GM12878 (cell line): ENCODE data around the gene FLOT1.

Source experiments
- EP300 ChIP-seq, 2 experiments: fragments of 150-350 bp in 1 of 2; IDR thresholded peaks; 2 replicates each; pipeline ENCODE4 v1.6.1; 2011 to 2012; ENCODE audit warnings: low read depth in 2 of 2, low read length in 2 of 2, borderline replicate concordance in 1 of 2, improper control_type of control experiment in 1 of 2, inconsistent platforms in 1 of 2; ENCODE audit not compliant: control insufficient read depth in 1 of 2
- FOS ChIP-seq: IDR thresholded peaks from 3 replicates; pipeline ENCODE4 v1.6.1; 2011; ENCODE audit warnings: borderline replicate concordance; ENCODE audit not compliant: insufficient read length; ENCODE audit errors: extremely low read depth
- MYB ChIP-seq: fragments of 150-350 bp; IDR thresholded peaks from 2 replicates; pipeline ENCODE4 v1.6.1; 2014; ENCODE audit warnings: mild to moderate bottlenecking, low read depth, low read length, borderline replicate concordance
- TF ChIP-seq, protein P1 (sequence below): IDR thresholded peaks from 2 replicates; pipeline ENCODE4 v1.6.1; 2011; ENCODE audit warnings: borderline replicate concordance, low read depth, mild to moderate bottlenecking, moderate library complexity, mixed read lengths, low read length; ENCODE audit not compliant: insufficient read depth; ENCODE audit errors: extremely low read length
- TF ChIP-seq, protein P2 (sequence below), 3 experiments: IDR thresholded peaks in 2 of 3; conservative IDR thresholded peaks in 1 of 3; 2 replicates each; pipeline ENCODE4 v1.5.1; 2011; ENCODE audit warnings: low read depth in 3 of 3, low read length in 3 of 3, mild to moderate bottlenecking in 3 of 3, control low read depth in 2 of 3, moderate library complexity in 2 of 3, inconsistent platforms in 1 of 3, mixed read lengths in 1 of 3; ENCODE audit not compliant: control insufficient read depth in 2 of 3, insufficient read depth in 1 of 3; ENCODE audit errors: extremely low read depth in 1 of 3

DNA sequence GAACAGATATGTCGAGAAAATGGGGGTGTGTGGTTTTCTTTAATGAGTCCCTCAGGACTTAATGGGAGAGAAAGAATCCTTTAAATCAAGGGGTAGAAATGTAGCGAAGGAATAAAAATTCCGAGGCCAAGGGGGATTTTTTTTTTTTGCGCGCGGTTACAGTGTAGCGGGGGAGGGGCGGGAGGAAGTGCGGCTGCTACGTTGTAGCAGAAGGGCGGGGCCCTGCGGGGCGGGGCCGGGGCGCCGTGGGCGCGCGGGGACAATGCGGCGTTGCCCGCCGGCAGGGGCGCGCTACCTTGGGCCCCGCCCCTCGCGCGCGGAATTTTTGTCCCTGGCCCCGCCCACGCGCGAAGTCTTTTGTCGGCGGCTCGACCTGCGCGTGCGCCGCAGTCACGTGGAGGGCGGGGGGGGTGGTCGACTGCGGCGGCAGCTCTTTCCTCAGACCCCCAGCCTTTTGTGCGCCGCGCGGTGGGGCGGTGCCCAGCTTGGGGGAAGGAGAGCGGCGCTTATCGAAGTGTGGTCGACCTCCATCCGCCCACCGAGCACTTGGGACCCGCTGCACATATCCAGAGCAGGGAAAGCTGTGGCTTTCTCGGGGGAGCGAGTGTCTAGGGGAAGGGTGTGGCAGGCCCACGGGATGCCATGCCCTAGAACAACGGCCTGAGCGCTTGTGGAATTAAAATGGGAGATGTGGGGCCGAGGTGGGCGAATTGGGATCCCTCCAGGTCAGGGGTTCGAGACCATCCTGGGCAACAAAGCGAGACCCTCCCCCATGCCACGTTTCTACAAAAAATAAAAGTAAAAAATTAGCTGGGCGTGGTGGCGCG, 21.1 kb downstream of the FLOT1 start:
- TF ChIP-seq EP300 (IDR thresholded peaks at IDR 0.05; ENCODE audit: borderline replicate concordance in 1 of 2, control insufficient read depth in 1 of 2, low read depth in 2 of 2, low read length in 2 of 2): no peak
- TF ChIP-seq FOS: no peak
- TF ChIP-seq, protein P1, sequence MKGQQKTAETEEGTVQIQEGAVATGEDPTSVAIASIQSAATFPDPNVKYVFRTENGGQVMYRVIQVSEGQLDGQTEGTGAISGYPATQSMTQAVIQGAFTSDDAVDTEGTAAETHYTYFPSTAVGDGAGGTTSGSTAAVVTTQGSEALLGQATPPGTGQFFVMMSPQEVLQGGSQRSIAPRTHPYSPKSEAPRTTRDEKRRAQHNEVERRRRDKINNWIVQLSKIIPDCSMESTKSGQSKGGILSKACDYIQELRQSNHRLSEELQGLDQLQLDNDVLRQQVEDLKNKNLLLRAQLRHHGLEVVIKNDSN: peak; percentile 98
- TF ChIP-seq, protein P2, sequence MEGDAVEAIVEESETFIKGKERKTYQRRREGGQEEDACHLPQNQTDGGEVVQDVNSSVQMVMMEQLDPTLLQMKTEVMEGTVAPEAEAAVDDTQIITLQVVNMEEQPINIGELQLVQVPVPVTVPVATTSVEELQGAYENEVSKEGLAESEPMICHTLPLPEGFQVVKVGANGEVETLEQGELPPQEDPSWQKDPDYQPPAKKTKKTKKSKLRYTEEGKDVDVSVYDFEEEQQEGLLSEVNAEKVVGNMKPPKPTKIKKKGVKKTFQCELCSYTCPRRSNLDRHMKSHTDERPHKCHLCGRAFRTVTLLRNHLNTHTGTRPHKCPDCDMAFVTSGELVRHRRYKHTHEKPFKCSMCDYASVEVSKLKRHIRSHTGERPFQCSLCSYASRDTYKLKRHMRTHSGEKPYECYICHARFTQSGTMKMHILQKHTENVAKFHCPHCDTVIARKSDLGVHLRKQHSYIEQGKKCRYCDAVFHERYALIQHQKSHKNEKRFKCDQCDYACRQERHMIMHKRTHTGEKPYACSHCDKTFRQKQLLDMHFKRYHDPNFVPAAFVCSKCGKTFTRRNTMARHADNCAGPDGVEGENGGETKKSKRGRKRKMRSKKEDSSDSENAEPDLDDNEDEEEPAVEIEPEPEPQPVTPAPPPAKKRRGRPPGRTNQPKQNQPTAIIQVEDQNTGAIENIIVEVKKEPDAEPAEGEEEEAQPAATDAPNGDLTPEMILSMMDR (IDR thresholded peaks at IDR 0.05 in 2 of 3, conservative IDR thresholded peaks at IDR 0.05 in 1 of 3; ENCODE audit: control insufficient read depth in 2 of 3, extremely low read depth in 1 of 3, insufficient read depth in 1 of 3, low read depth in 3 of 3, low read length in 3 of 3): peak; percentile 28 to 33 (median 28); a peak in 4 of 6 replicates
- TF ChIP-seq MYB: no peak
